ENCODE data around the gene TMEM250.

Gene TMEM250

GRCh38 chr9:136098844-136099243 lies 19.8 kb downstream of the TMEM250 start:
- H3K27ac ChIP-seq = no peak overlapping the region
- no peak for DNase-seq (ENCODE audit: low read depth, low spot score)

GRCh38 chr9:136098210-136098609 lies 20.5 kb downstream of the TMEM250 start:
- no peak for DNase-seq (ENCODE audit: low read depth, low spot score)
- H3K27ac ChIP-seq = no peak overlapping the region

- no peak overlapping the region for H3K27ac ChIP-seq
- DNase-seq (ENCODE audit: low read depth, low spot score) = no peak
These were observed 22.1 kb downstream of the TMEM250 start for GRCh38 chr9:136096505-136097001.

- H3K27ac ChIP-seq = peak within 1 kb of the TSS; percentile 69
- no peak for DNase-seq (ENCODE audit: low read depth, low spot score)
These were observed 23.3 kb downstream of the TMEM250 start, which contains the start of gene NACC2 for GRCh38 chr9:136095070-136096058. NACC2 (minus strand) TSS chr9:136095289; CDS start chr9:136050521, 44,768 bp downstream.

GRCh38 chr9:136093995-136094881 lies 24.4 kb downstream of the TMEM250 start:
- peak overlapping the region; percentile 69 for H3K27ac ChIP-seq
- DNase-seq (ENCODE audit: low read depth, low spot score) = no peak

GRCh38 chr9:136093346-136093986 lies 25.2 kb downstream of the TMEM250 start:
- DNase-seq (ENCODE audit: low read depth, low spot score) = no peak
- H3K27ac ChIP-seq = no peak overlapping the region

- DNase-seq (ENCODE audit: low read depth, low spot score) = no peak
These were observed 25.9 kb downstream of the TMEM250 start for GRCh38 chr9:136092741-136093140.

GRCh38 chr9:136092353-136092650 lies 26.4 kb downstream of the TMEM250 start:
- DNase-seq (ENCODE audit: low read depth, low spot score) = no peak
- no peak overlapping the region for H3K27ac ChIP-seq

More at GRCh38 chr9:136092741-136093140, 25.9 kb downstream of the TMEM250 start:
- no peak overlapping the region for H3K27ac ChIP-seq

GRCh38 chr9:136091582-136092352 lies 26.9 kb downstream of the TMEM250 start:
- DNase-seq (ENCODE audit: low read depth, low spot score) = no peak
- no peak overlapping the region for H3K27ac ChIP-seq

- H3K27ac ChIP-seq = no peak overlapping the region
- no peak for DNase-seq (ENCODE audit: low read depth, low spot score)
These were observed 27.7 kb downstream of the TMEM250 start for GRCh38 chr9:136090768-136091581.

GRCh38 chr9:136090056-136090735 lies 28.5 kb downstream of the TMEM250 start:
- DNase-seq (ENCODE audit: low read depth, low spot score) = no peak
- no peak overlapping the region for H3K27ac ChIP-seq

- H3K27ac ChIP-seq = no peak overlapping the region
- DNase-seq (ENCODE audit: low read depth, low spot score) = no peak
These were observed 29.0 kb downstream of the TMEM250 start for GRCh38 chr9:136089697-136090045.

- no peak overlapping the region for H3K27ac ChIP-seq
- no peak for DNase-seq (ENCODE audit: low read depth, low spot score)
These were observed 29.6 kb downstream of the TMEM250 start for GRCh38 chr9:136088939-136089696.

- no peak for DNase-seq (ENCODE audit: low read depth, low spot score)
- no peak overlapping the region for H3K27ac ChIP-seq
These were observed 30.2 kb downstream of the TMEM250 start for GRCh38 chr9:136088481-136088938.

- no peak overlapping the region for H3K27ac ChIP-seq
- no peak for DNase-seq (ENCODE audit: low read depth, low spot score)
These were observed 30.8 kb downstream of the TMEM250 start for GRCh38 chr9:136087741-136088480.

- H3K27ac ChIP-seq = no peak overlapping the region
- no peak for DNase-seq (ENCODE audit: low read depth, low spot score)
These were observed 31.5 kb downstream of the TMEM250 start for GRCh38 chr9:136086951-136087740.
